Memory B cell (primary cell): ENCODE results near the gene ATP8B3.
A peak's percentile ranks its signal among the peaks of the same experiment; 100 is the strongest.

Experiments used
- ATAC-seq: fragments of 150-1000 bp; cut with Tn5 transposase; 2 replicates; pipeline ENCODE4 v1.10.0; 2021; ENCODE audit warnings: low read depth, mild to moderate bottlenecking, moderate library complexity
- DNase-seq, 2 donors: peaks; one replicate each; pipeline ENCODE4 v3.0.0; 2022; ENCODE audit warnings: low spot score in 2 of 2
- H3K27ac Mint-ChIP-seq: one replicate; pipeline ENCODE4 v1.8.0; 2022; ENCODE audit warnings: mild to moderate bottlenecking, moderate library complexity, mixed read lengths
- H3K27me3 Mint-ChIP-seq: one replicate; pipeline ENCODE4 v1.8.0; 2022; ENCODE audit warnings: mixed read lengths
- H3K36me3 Mint-ChIP-seq: one replicate; pipeline ENCODE4 v1.8.0; 2022; ENCODE audit warnings: mild to moderate bottlenecking, mixed read lengths
- H3K4me1 Mint-ChIP-seq: one replicate; pipeline ENCODE4 v1.8.0; 2022; ENCODE audit warnings: mixed read lengths
- H3K4me3 Mint-ChIP-seq: one replicate; pipeline ENCODE4 v1.8.0; 2022; ENCODE audit warnings: mild to moderate bottlenecking, moderate library complexity, mixed read lengths
- H3K9me3 Mint-ChIP-seq: one replicate; pipeline ENCODE4 v1.8.0; 2022; ENCODE audit warnings: mixed read lengths

Gene ATP8B3

GRCh38 chr19:1817553-1818179 lies 5.6 kb upstream of the ATP8B3 start:
- H3K4me3 Mint-ChIP-seq = no peak overlapping the region
- DNase-seq = no peak
- peaks cover 18% of the 10 kb centered on the region for H3K36me3 Mint-ChIP-seq
- H3K4me1 Mint-ChIP-seq = peaks cover 6% of the 10 kb centered on the region
- H3K27me3 Mint-ChIP-seq = no peaks in the 10 kb centered on the region
- ATAC-seq = no peak
- no peak overlapping the region for H3K27ac Mint-ChIP-seq
- no peaks in the 10 kb centered on the region for H3K9me3 Mint-ChIP-seq

- Mint-ChIP-seq H3K4me3 (no peak overlapping the region), H3K27ac (no peak overlapping the region), H3K4me1 (peaks cover 10% of the 10 kb centered on the region), H3K27me3 (no peaks in the 10 kb centered on the region), H3K9me3 (no peaks in the 10 kb centered on the region), H3K36me3 (peaks cover 18% of the 10 kb centered on the region)
- DNase-seq = no peak
- ATAC-seq = no peak
Observed at GRCh38 chr19:1816530-1817298, 4.6 kb upstream of the ATP8B3 start.

GRCh38 chr19:1815605-1816529 lies 3.8 kb upstream of the ATP8B3 start:
- H3K4me3 Mint-ChIP-seq = no peak overlapping the region
- H3K36me3 Mint-ChIP-seq = peaks cover 13% of the 10 kb centered on the region
- H3K27me3 Mint-ChIP-seq = no peaks in the 10 kb centered on the region
- no peaks in the 10 kb centered on the region for H3K9me3 Mint-ChIP-seq
- H3K27ac Mint-ChIP-seq = no peak overlapping the region
- peaks cover 13% of the 10 kb centered on the region for H3K4me1 Mint-ChIP-seq
- DNase-seq (no peak), ATAC-seq (no peak)

GRCh38 chr19:1814833-1815604 lies 2.9 kb upstream of the ATP8B3 start:
- Mint-ChIP-seq H3K36me3 (peaks cover 9% of the 10 kb centered on the region), H3K27me3 (no peaks in the 10 kb centered on the region), H3K9me3 (no peaks in the 10 kb centered on the region), H3K27ac (no peak overlapping the region), H3K4me3 (no peak overlapping the region), H3K4me1 (peaks cover 13% of the 10 kb centered on the region)
- ATAC-seq (no peak), DNase-seq (no peak)

- DNase-seq (no peak), ATAC-seq (no peak)
- H3K27me3 Mint-ChIP-seq = no peaks in the 10 kb centered on the region
- peaks cover 13% of the 10 kb centered on the region for H3K4me1 Mint-ChIP-seq
- H3K4me3 Mint-ChIP-seq = no peak overlapping the region
- H3K9me3 Mint-ChIP-seq = no peaks in the 10 kb centered on the region
- peaks cover 9% of the 10 kb centered on the region for H3K36me3 Mint-ChIP-seq
- H3K27ac Mint-ChIP-seq = no peak overlapping the region
Observed at GRCh38 chr19:1814391-1814790, 2.3 kb upstream of the ATP8B3 start.

- Mint-ChIP-seq H3K27ac (peak overlapping the region; percentile 74), H3K36me3 (peaks cover 9% of the 10 kb centered on the region), H3K4me3 (peak overlapping the region; percentile 96), H3K4me1 (peaks cover 13% of the 10 kb centered on the region), H3K9me3 (no peaks in the 10 kb centered on the region), H3K27me3 (no peaks in the 10 kb centered on the region)
- DNase-seq (no peak), ATAC-seq (no peak)
Observed at GRCh38 chr19:1813192-1814182, 1.4 kb upstream of the ATP8B3 start.

- peak overlapping the region; percentile 74 for H3K27ac Mint-ChIP-seq
- peaks cover 6% of the 10 kb centered on the region for H3K36me3 Mint-ChIP-seq
- no peaks in the 10 kb centered on the region for H3K27me3 Mint-ChIP-seq
- H3K4me1 Mint-ChIP-seq = peaks cover 13% of the 10 kb centered on the region
- no peaks in the 10 kb centered on the region for H3K9me3 Mint-ChIP-seq
- peak; percentile 79 for ATAC-seq
- H3K4me3 Mint-ChIP-seq = peak overlapping the region; percentile 96
- peak; percentile 68 to 90 for DNase-seq
Observed at GRCh38 chr19:1812426-1813191, 533 bp upstream of the ATP8B3 start.

GRCh38 chr19:1811472-1811894 lies 593 bp downstream of the ATP8B3 start:
- ATAC-seq (no peak), DNase-seq (no peak)
- H3K4me3 Mint-ChIP-seq = peak overlapping the region; percentile 76
- H3K9me3 Mint-ChIP-seq = no peaks in the 10 kb centered on the region
- no peaks in the 10 kb centered on the region for H3K27me3 Mint-ChIP-seq
- H3K4me1 Mint-ChIP-seq = peaks cover 13% of the 10 kb centered on the region
- H3K36me3 Mint-ChIP-seq = peaks cover 4% of the 10 kb centered on the region
- H3K27ac Mint-ChIP-seq = no peak overlapping the region

GRCh38 chr19:1810439-1811160 lies 1.5 kb downstream of the ATP8B3 start:
- ATAC-seq = no peak
- Mint-ChIP-seq H3K9me3 (no peaks in the 10 kb centered on the region), H3K36me3 (peaks cover 2% of the 10 kb centered on the region), H3K4me3 (peak overlapping the region; percentile 43), H3K27me3 (no peaks in the 10 kb centered on the region), H3K27ac (no peak overlapping the region), H3K4me1 (peaks cover 13% of the 10 kb centered on the region)
- DNase-seq = no peak

GRCh38 chr19:1809678-1810077 lies 2.4 kb downstream of the ATP8B3 start:
- Mint-ChIP-seq H3K4me3 (no peak overlapping the region), H3K27ac (no peak overlapping the region), H3K9me3 (no peaks in the 10 kb centered on the region), H3K36me3 (no peaks in the 10 kb centered on the region), H3K27me3 (no peaks in the 10 kb centered on the region), H3K4me1 (peaks cover 13% of the 10 kb centered on the region)
- DNase-seq (no peak), ATAC-seq (no peak)

- Mint-ChIP-seq H3K27ac (no peak overlapping the region), H3K4me1 (peaks cover 13% of the 10 kb centered on the region), H3K4me3 (no peak overlapping the region), H3K36me3 (no peaks in the 10 kb centered on the region), H3K27me3 (no peaks in the 10 kb centered on the region), H3K9me3 (no peaks in the 10 kb centered on the region)
- DNase-seq (no peak), ATAC-seq (no peak)
Observed at GRCh38 chr19:1808395-1808731, 3.7 kb downstream of the ATP8B3 start.
